Activated CD8-positive, alpha-beta T cell treated with anti-CD3 and anti-CD28 coated beads, Interleukin-2, amount 10 ng/mL, durations not matched to agents 7 days and 5 days (primary cell): ENCODE measurements around the gene FNIP2. TPM values are rescaled to one million over a fixed set of nuclear protein-coding genes. Genes with fewer than 3 reads are reported as not detected.
"Not testable (repeated sequence)": the region's sequence is repeated elsewhere in the genome, so short reads cannot be mapped to it uniquely, and the experiment has no call there.

Source experiments
- ATAC-seq: fragments of 150-1000 bp; cut with Tn5 transposase; one replicate; pipeline ENCODE4 v1.10.0; 2021; ENCODE audit warnings: moderate library complexity
- CTCF ChIA-PET: fragments of 350-600 bp; sonication (Branson Sonifier 250); formaldehyde crosslinking; loops from one replicate; lab custom pipeline; 2021; ENCODE audit warnings: antibody characterized with exemption; lab: Charles Lee
- POLR2A ChIA-PET: fragments of 350-600 bp; sonication (Branson Sonifier 250); formaldehyde crosslinking; loops from one replicate; lab custom pipeline; 2021; ENCODE audit warnings: antibody characterized with exemption; lab: Charles Lee
- DNase-seq: peaks from one replicate; pipeline ENCODE4 v3.0.0-alpha.2; 2020
- H3K27ac Mint-ChIP-seq: one replicate; pipeline ENCODE4 v1.8.0; 2021; ENCODE audit warnings: mild to moderate bottlenecking, mixed read lengths
- H3K27me3 Mint-ChIP-seq: one replicate; pipeline ENCODE4 v1.8.0; 2021; ENCODE audit warnings: low read depth, mixed read lengths
- H3K36me3 Mint-ChIP-seq: one replicate; pipeline ENCODE4 v1.8.0; 2021; ENCODE audit warnings: low read depth, mixed read lengths
- H3K4me1 Mint-ChIP-seq: one replicate; pipeline ENCODE4 v1.8.0; 2021; ENCODE audit warnings: low read depth, mixed read lengths
- H3K4me3 Mint-ChIP-seq: one replicate; pipeline ENCODE4 v1.8.0; 2021; ENCODE audit warnings: mild to moderate bottlenecking, mixed read lengths
- H3K9me3 Mint-ChIP-seq: one replicate; pipeline ENCODE4 v1.8.0; 2022; ENCODE audit warnings: mixed read lengths; ENCODE audit not compliant: insufficient read depth
- total RNA-seq, 2 experiments: library from RNA; stranded (reverse); gene quantifications; one replicate each; pipeline ENCODE4 v1.2.3, GENCODE V29; 2021

Gene FNIP2
- total RNA-seq, 2 experiments from 2014 or later = 13.1 to 13.7 TPM

DNA sequence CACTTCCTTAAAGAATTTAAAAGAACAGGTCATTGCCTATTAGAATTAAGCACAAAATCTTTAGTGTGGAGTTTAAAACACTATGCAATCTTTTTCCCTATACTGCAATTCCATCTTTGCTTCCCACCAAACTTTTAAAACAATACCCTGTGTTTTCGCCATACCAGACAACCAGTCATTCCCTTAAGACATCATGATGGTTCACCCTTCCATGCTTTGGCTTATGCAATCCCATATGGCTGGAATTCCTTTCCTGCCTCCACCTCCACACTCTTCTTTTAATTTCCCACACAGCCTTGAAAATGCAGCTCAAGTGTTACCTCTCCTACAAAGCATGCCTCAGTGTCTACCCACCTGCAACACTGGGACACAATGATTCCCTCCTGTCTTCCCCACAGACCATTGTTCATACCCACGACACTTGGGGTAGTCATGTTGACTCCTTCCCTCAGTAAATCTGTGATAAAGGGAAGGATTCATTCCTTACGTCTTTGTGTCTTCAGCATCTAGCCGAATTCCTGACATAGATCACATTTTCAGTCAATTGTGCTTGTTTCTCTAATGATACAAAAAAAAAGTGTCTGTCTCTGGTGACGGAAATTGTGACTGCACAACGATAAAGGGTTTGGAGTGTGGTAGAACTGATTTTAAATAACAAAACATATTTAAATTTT is 166.3 kb downstream of the FNIP2 start:
- Mint-ChIP-seq H3K4me3 (no peak overlapping the region), H3K4me1 (peaks cover 2% of the 10 kb centered on the region), H3K9me3 (no peaks in the 10 kb centered on the region), H3K27me3 (peaks cover 4% of the 10 kb centered on the region), H3K36me3 (no peaks in the 10 kb centered on the region), H3K27ac (no peak overlapping the region)
- DNase-seq (no peak), ATAC-seq (no peak)
- ChIA-PET POLR2A (no interaction called here), CTCF (interaction anchor here (0.6 kb wide), 1 partner anchor 84 kb away, joined by 3 read pairs; no protein-coding TSS in a partner anchor)

DNA sequence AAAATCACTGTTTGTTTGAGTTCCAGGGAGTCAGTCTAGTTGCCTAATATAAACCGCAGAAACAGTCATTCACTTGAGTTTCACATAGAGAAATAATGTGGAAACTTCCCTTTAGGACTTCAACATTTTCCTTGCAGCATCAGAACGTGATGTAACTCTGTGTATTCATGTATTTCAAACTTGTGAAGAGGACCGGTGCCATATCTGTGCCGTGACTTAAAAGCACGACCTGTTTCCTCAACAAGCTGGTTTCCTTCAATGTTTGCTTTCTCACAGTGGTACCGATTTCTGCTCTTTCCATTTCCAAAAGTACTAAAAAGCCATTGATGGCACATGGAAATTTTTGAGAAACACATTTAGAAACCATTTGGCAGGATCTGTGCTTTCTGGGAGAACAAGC is 167.4 kb downstream of the FNIP2 start:
- no peak for DNase-seq
- no peak overlapping the region for H3K27ac Mint-ChIP-seq
- no peaks in the 10 kb centered on the region for H3K4me1 Mint-ChIP-seq
- H3K4me3 Mint-ChIP-seq = no peak overlapping the region
- H3K9me3 Mint-ChIP-seq = no peaks in the 10 kb centered on the region
- no peak for ATAC-seq
- no peaks in the 10 kb centered on the region for H3K36me3 Mint-ChIP-seq
- ChIA-PET CTCF (no interaction called here), POLR2A (no interaction called here)
- H3K27me3 Mint-ChIP-seq = peaks cover 10% of the 10 kb centered on the region

GRCh38 chr4:158938220-158939044 is 169.6 kb downstream of the FNIP2 start:
- no peaks in the 10 kb centered on the region for H3K4me1 Mint-ChIP-seq

GRCh38 chr4:158940271-158940670 is 171.4 kb downstream of the FNIP2 start:
- ChIA-PET POLR2A (no interaction called here), CTCF (no interaction called here)
- Mint-ChIP-seq H3K4me1 (no peaks in the 10 kb centered on the region), H3K36me3 (no peaks in the 10 kb centered on the region), H3K27ac (no peak overlapping the region), H3K9me3 (no peaks in the 10 kb centered on the region), H3K4me3 (no peak overlapping the region), H3K27me3 (peaks cover 10% of the 10 kb centered on the region)
- no peak for DNase-seq
- no peak for ATAC-seq

More at GRCh38 chr4:158938220-158939044, 169.6 kb downstream of the FNIP2 start:
- DNase-seq = no peak
- Mint-ChIP-seq H3K27ac (no peak overlapping the region), H3K36me3 (no peaks in the 10 kb centered on the region), H3K9me3 (no peaks in the 10 kb centered on the region), H3K4me3 (no peak overlapping the region), H3K27me3 (peaks cover 10% of the 10 kb centered on the region)
- ChIA-PET POLR2A (no interaction called here), CTCF (no interaction called here)
- no peak for ATAC-seq

DNA sequence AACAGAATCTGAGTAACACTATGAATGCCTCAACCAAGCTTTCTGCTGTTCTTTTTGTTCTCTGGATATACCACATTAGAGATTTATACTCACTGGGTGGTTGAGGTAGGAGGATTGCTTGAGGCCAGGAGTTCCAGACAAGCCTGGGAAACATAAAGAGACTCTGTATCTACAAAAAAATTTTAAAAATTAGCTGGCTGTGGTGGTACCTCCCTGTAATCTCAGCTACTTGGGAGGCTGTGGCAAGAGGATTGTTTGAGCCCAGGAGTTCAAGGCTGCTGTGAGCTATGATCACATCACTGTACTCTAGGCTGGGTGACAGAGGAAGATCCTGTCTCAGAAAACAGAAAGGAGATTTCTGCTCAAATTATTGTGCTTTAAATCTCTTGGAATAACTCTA is 172.5 kb downstream of the FNIP2 start:
- CTCF ChIA-PET = no interaction called here
- H3K4me3 Mint-ChIP-seq = no peak overlapping the region
- no peak for DNase-seq
- H3K9me3 Mint-ChIP-seq = no peaks in the 10 kb centered on the region
- POLR2A ChIA-PET = interaction anchor here (1.1 kb wide), 1 partner anchor 88 kb away, joined by 3 read pairs; no protein-coding TSS in a partner anchor
- ATAC-seq = no peak
- H3K27ac Mint-ChIP-seq = no peak overlapping the region
- no peaks in the 10 kb centered on the region for H3K36me3 Mint-ChIP-seq
- peaks cover 11% of the 10 kb centered on the region for H3K27me3 Mint-ChIP-seq
- H3K4me1 Mint-ChIP-seq = no peaks in the 10 kb centered on the region

DNA sequence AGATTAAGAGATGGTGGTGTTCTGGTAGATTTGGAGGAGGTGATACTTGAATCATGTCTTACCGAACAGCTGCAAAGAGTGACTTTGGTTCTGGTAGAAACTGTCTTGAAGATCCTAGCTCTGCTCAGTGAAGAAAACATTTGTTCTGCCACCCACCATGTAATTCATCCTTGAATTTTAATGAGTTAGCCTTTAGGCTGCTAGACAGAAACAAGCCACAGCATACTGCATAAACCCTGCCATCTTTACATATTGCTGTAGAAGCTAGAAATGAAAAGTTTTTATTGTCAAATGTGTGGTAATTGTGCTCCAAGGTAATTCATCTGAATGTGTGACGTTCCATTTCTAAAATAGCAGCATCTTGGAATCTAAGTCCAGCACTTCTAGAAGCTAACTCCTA is 173.1 kb downstream of the FNIP2 start:
- no peak overlapping the region for H3K4me3 Mint-ChIP-seq
- H3K36me3 Mint-ChIP-seq = no peaks in the 10 kb centered on the region
- CTCF ChIA-PET = no interaction called here
- POLR2A ChIA-PET = interaction anchor here (1.1 kb wide), 1 partner anchor 87 kb away, joined by 3 read pairs; no protein-coding TSS in a partner anchor
- peaks cover 13% of the 10 kb centered on the region for H3K27me3 Mint-ChIP-seq
- ATAC-seq (no peak), DNase-seq (no peak)
- no peaks in the 10 kb centered on the region for H3K4me1 Mint-ChIP-seq
- H3K27ac Mint-ChIP-seq = no peak overlapping the region
- no peaks in the 10 kb centered on the region for H3K9me3 Mint-ChIP-seq

DNA sequence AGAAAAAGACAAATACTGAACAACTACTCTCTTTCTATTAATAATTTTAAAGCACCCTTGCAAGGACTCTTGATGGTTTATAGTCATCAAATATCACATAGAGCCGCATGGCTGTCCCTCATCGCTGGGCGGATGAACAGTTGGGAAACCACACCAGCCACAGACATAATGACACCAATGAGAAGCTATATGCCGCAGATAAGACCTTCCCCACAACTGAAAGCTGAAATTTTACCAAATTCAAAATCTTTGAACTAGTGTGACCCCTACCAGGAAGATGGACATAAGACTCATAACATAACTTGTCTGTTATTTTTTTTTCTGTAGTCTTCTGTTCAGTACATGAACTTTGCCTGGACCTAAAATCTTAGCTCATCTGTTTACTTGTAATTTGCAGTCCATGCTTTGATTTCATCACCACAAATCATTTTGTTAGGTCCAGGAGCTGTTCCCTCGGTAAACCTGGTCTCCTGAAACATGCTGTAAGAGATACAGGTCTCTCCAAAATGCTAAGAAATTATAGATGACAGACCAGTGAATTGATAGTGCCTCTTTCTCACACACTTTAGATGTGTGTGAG is 176.8 kb downstream of the FNIP2 start:
- Mint-ChIP-seq H3K4me1 (no peaks in the 10 kb centered on the region), H3K27ac (no peak overlapping the region), H3K27me3 (peaks cover 11% of the 10 kb centered on the region), H3K9me3 (no peaks in the 10 kb centered on the region), H3K36me3 (no peaks in the 10 kb centered on the region), H3K4me3 (no peak overlapping the region)
- no peak for DNase-seq
- CTCF ChIA-PET = no interaction called here
- no peak for ATAC-seq
- POLR2A ChIA-PET = no interaction called here

DNA sequence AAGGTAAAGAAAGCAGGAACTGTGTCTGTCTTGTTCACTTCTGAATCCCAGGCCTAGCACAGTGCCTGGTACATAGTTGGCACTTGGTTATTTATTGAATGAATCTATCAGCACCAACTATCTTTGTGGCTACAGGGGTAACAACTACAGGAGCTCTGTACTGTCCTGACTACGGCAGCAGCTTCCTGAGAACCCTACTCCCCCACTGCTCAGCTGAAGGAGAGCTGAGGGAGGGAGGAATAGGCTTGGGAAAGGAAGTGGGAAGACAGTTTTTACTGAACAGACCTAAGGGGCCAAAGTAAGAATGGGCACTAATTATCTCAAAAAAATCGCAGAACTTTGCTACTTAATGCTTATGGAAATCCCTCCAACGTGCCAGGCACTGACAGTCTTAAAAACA is 178.0 kb downstream of the FNIP2 start:
- Mint-ChIP-seq H3K36me3 (peaks cover 2% of the 10 kb centered on the region), H3K4me3 (no peak overlapping the region), H3K9me3 (peaks cover 7% of the 10 kb centered on the region), H3K4me1 (no peaks in the 10 kb centered on the region), H3K27me3 (peaks cover 6% of the 10 kb centered on the region), H3K27ac (no peak overlapping the region)
- CTCF ChIA-PET = interaction anchor here (1.3 kb wide), 1 partner anchor 13 kb away, joined by 3 read pairs; no protein-coding TSS in a partner anchor
- ATAC-seq (no peak), DNase-seq (no peak)
- POLR2A ChIA-PET = no interaction called here

DNA sequence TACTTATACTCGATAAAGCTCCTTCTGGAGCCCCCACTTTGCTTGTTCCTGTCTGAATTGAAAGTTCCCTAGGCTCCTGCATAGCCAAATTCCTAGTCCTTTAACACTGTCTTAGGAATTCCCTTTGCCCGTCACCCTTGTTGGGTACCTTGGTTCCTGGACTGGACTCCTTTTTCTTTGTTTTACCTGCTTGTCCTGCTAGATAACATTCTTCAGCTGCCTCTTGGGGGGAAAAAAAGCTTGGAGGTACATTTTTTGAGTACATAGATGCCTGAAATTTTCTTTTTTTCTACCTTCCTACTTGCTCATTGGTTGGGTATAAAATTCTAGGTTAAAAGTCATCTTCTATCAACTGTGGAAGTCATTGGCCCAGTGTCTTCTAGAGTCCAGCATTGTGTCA is 179.2 kb downstream of the FNIP2 start:
- ATAC-seq = no peak
- H3K27ac Mint-ChIP-seq = no peak overlapping the region
- CTCF ChIA-PET = interaction anchor here (1.3 kb wide), 1 partner anchor 12 kb away, joined by 3 read pairs; no protein-coding TSS in a partner anchor

GRCh38 chr4:158949099-158949498 is 180.3 kb downstream of the FNIP2 start:
- ATAC-seq (no peak), DNase-seq (no peak)
- CTCF ChIA-PET = no interaction called here
- no peak overlapping the region for H3K4me3 Mint-ChIP-seq
- peaks cover 6% of the 10 kb centered on the region for H3K27me3 Mint-ChIP-seq
- POLR2A ChIA-PET = no interaction called here
- H3K36me3 Mint-ChIP-seq = peaks cover 5% of the 10 kb centered on the region
- no peaks in the 10 kb centered on the region for H3K4me1 Mint-ChIP-seq
- H3K9me3 Mint-ChIP-seq = peaks cover 18% of the 10 kb centered on the region
- no peak overlapping the region for H3K27ac Mint-ChIP-seq

More for the DNA sequence above, 179.2 kb downstream of the FNIP2 start:
- Mint-ChIP-seq H3K4me3 (no peak overlapping the region), H3K27me3 (peaks cover 6% of the 10 kb centered on the region), H3K9me3 (peaks cover 18% of the 10 kb centered on the region), H3K36me3 (peaks cover 5% of the 10 kb centered on the region), H3K4me1 (no peaks in the 10 kb centered on the region)
- DNase-seq = no peak
- POLR2A ChIA-PET = no interaction called here

GRCh38 chr4:158952221-158952774 is 183.5 kb downstream of the FNIP2 start:
- POLR2A ChIA-PET, H3K4me3 Mint-ChIP-seq, ATAC-seq, H3K36me3 Mint-ChIP-seq, H3K27me3 Mint-ChIP-seq, DNase-seq, CTCF ChIA-PET, H3K4me1 Mint-ChIP-seq, H3K27ac Mint-ChIP-seq: not testable (repeated sequence)
- H3K9me3 Mint-ChIP-seq = peaks cover 18% of the 10 kb centered on the region
